NK-92 treated with Interleukin-12 subunit alpha and Interleukin-12 subunit beta, amount 100 ng/mL, for 24 hours (cell line): ENCODE data around the gene KIAA0930.
A peak's percentile ranks its signal among the peaks of the same experiment; 100 is the strongest.
"Not testable (repeated sequence)": the region's sequence is repeated elsewhere in the genome, so short reads cannot be mapped to it uniquely, and the experiment has no call there.

Experiments used
- DNase-seq: peaks from one replicate; lab custom pipeline; 2025; lab: John Stamatoyannopoulos, UW

Gene KIAA0930

GRCh38 chr22:45240810-45241631, at the start of gene KIAA0930:
Gene KIAA0930 (minus strand): TSS chr22:45240894. CDS start chr22:45240703, 191 bp downstream.
- DNase-seq = no peak

DNA sequence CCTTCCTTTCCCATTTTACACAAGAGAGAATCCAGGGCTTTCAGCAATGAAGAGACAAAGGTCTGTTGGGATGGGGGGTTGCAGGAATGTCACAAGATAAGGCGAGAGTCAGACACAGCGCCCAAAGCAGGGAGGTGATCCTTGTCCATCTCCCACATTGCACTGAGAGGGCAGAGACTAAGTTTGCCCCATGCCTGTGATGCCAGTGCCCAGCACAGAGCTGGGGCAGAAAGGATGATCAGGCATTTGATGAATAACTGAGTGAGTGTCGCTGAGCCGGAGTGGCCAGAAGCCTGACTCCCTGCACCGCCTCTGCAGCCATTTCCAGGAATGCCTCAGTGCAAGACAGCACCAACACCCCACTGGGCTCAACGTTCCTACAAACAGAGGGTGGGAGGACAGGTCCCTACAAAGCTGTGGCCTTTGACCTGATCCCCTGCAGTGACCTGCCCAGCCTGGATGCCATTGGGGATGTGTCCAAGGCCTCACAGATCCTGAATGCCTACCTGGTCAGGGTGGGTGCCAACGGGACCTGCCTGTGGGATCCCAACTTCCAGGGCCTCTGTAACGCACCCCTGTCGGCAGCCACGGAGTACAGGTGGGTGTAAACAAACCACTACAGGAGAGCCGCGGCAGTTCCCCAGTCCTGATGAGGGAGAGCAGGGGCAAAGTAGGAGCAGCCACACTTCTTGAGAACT, 46.3 kb upstream of the KIAA0930 start:
- DNase-seq = no peak

GRCh38 chr22:45285263-45286058, 44.8 kb upstream of the KIAA0930 start:
- DNase-seq = no peak

DNA sequence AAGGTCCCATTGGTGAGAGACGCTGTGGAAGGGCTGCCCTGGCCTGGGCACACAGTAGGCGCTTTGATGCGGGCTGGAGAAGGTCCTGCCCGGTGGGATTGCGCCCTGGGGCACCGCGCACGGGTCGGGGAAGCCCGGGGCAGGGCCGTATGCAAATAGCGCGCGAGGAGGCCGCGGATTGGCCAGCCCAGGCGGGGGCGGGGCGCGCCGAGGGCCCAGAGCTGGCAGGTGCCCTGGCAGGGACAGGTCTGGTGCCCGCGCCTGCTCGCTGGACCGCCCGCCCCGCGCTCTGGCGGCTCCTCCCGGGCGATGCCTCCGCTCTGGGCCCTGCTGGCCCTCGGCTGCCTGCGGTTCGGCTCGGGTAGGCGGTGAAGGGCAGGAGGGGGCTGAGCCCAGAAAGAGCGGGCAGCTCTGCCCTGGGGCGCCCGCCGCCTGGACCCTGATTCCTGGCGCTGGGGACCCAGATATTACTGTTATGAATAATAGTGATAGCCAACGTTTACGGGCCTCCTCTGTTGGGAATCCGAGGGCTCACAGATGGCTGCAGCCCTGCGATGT, 44.1 kb upstream of the KIAA0930 start, which contains the start of gene UPK3A:
Gene UPK3A, plus strand, starts transcription at position 245 of the 558 bp plus-strand sequence. Its CDS starts 65 bp downstream, at position 310.
- no peak for DNase-seq

DNA sequence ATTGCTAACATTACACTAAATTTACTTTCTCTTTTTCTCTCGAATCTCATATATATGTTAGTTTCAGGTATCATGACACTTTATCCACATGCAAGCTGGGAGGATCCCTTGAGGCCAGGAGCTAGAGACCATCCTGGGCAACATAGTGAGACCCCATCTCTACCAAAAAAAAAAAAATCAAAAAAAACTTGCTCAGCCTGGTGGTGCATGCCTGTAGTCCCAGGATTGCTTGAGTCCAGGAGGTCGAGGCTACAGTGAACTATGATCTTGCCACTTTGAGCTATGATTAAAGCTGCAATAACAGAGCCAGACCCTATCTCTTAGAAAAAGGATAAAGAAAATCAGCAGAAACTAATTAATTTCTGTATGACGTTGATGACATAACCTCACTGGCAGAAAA, 40.3 kb upstream of the KIAA0930 start:
- no peak for DNase-seq

- no peak for DNase-seq
These were observed 39.9 kb upstream of the KIAA0930 start for GRCh38 chr22:45280587-45280980.

GRCh38 chr22:45278125-45278524, 37.4 kb upstream of the KIAA0930 start:
- no peak for DNase-seq

- DNase-seq = not testable (repeated sequence)
These were observed 37.0 kb upstream of the KIAA0930 start for GRCh38 chr22:45277720-45278119.

GRCh38 chr22:45276507-45277105, 35.9 kb upstream of the KIAA0930 start:
- DNase-seq = no peak

DNA sequence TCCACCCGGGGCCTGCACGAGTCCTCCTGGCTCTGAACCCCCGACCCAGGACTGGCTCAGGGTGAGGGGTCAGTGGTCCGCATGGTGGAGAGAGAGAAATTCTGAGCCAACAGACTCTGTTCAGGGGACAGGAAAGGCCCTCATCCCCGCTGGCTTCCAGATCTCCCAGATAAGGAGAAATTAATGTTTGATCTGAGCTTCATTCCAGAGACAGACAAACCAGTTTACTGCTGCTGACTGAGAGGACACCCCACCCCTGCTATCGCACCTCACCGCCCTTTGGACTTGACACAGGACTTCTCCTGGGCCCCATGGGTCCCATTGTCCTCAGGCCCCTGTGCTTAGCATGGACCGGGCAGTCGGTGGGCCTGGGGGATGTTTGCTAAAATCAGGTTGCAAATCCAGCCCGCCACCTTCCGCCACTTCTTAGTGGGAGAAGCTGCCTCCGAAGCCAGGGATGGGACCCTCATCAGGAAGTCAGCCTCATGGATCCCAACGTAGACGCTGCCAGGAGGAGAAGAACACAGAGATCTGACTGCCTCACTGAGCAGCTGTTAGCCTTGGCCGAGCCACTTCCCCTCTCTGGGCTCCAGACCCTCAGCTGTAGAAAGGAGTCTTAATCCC, 32.9 kb upstream of the KIAA0930 start:
- DNase-seq = no peak

- DNase-seq = no peak
These were observed 31.8 kb upstream of the KIAA0930 start for GRCh38 chr22:45272498-45272897.

GRCh38 chr22:45271667-45272201, 31.0 kb upstream of the KIAA0930 start:
- DNase-seq = no peak

DNA sequence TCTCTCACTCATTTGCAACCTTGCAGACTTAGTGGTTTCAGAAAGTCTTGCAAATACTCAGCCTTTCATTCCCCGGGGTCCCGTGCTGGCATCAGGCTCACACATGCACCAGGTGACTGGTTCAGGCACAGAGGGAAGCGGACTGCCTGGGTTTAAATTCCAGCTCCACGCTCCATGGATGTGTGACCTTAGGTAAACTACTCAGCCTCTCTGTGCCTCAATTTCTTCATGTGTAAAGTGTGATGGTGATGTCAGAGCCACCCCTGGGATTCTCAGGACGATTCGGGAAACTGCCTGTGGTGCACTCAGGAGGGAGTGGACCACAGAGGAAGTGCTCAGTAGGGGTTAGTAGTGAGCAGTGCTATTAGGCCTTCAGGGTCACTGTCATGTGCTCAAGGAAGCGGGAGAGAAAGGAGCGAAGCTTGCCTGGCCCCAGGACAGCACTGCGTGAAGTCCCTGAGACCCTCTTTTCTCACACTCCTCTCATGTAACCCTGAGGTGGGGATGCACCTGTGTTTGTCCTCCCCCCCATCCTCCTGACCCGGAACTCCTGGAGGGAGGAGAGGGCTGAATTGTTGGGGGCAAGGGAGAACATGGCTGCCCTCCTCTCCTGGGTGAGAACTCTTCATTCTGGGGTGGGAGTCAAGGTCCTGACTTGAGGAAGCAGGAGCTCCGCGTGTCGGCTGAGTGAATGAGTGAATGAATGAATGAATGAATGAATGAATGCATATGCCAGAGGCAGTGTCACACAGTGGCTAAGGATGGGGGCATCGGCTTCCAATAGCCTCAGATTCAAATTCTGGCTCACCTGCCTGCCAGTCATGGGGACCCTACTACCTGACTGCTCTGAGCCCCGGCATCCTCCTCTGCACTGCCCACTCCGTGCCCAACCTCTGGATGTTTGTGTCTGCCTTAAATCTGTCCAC, 29.7 kb upstream of the KIAA0930 start:
- DNase-seq = no peak

DNA sequence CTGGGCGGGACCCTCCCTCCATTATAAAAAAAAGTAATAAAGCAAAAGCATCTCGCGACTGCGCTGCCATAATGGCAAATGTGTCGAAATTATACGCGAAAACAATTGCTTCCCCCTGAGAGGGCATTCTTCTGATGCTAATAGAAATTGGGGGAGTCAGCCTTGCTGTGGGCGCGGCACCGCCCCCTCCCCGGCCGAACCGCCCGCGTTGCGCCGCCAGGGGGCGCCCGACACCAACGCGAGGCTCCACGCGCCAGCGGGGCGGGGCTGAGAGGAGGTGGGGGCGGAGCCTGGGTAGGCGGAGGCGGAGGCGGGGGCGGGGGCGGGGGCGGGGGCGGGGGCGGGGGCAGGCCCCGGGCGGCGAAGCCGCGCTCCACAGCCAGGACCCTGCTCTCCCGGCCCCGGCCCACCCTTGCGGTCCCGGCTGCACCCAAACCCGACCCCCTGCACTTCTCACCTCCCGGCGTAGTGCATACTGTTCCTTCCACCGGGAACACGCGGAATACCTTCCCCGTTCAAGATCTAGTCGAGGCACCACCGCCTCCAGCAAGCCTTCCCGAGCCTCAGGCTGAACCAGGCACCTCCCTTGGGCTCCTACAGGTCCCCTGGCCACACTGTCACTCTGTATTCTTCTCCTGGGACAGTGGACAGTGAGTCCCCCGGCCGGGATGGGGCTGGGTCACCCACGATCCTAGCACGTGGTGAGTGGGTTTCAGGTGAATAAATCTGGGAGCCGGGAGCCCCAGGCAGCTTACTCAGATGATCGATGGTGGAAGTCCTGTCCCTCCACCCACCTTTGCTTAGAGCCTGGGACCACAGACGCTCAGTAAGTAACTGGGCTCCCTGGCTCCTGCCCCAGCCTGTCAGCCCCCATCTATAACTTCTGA, 28.5 kb upstream of the KIAA0930 start:
- peak; percentile 50 for DNase-seq

- DNase-seq = no peak
These were observed 27.7 kb upstream of the KIAA0930 start for GRCh38 chr22:45268167-45268957.

GRCh38 chr22:45265535-45265934, 24.8 kb upstream of the KIAA0930 start:
- no peak for DNase-seq

DNA sequence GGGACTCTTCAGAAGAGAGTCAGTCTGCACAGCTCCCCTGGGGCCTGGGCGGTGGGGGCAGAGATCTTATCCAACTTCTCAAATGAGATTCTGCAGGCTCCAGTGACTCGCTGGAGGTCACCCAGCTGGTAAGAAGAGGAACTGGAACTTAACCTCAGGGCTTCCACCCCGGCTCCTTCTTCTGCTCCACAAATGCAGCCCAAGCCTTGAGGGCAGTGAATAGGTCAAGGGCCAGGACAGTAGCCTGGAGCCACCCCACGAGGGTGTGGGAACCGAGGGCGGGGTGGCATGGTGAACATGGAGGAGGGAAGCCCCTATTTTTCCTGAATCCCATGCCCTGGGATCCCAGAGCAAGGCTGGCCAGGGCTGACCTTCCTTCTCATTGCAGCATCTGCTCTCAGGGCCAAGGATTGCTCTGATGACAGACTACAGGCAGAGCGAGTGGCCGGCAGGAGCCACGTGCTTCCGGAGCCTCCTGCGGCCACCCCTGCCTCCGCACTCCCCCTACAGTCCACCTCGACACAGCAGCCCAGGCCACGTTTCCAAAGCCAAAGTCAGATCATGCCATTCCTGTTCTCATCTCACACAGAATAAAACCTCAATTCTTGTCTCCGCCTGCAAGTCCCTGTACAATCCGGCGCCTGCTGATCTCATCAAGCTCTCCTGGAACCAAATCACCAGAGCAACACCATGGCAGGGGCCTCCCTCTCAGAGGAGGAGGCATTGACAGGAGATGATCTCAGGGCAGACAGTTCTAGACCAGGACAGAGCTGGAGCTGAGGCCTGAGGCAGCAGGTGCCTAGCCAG, 23.0 kb upstream of the KIAA0930 start:
- no peak for DNase-seq
